ENCODE data around the gene NDUFA7.
"Not testable (repeated sequence)": the region's sequence is repeated elsewhere in the genome, so short reads cannot be mapped to it uniquely, and the experiment has no call there.

Gene NDUFA7

DNA sequence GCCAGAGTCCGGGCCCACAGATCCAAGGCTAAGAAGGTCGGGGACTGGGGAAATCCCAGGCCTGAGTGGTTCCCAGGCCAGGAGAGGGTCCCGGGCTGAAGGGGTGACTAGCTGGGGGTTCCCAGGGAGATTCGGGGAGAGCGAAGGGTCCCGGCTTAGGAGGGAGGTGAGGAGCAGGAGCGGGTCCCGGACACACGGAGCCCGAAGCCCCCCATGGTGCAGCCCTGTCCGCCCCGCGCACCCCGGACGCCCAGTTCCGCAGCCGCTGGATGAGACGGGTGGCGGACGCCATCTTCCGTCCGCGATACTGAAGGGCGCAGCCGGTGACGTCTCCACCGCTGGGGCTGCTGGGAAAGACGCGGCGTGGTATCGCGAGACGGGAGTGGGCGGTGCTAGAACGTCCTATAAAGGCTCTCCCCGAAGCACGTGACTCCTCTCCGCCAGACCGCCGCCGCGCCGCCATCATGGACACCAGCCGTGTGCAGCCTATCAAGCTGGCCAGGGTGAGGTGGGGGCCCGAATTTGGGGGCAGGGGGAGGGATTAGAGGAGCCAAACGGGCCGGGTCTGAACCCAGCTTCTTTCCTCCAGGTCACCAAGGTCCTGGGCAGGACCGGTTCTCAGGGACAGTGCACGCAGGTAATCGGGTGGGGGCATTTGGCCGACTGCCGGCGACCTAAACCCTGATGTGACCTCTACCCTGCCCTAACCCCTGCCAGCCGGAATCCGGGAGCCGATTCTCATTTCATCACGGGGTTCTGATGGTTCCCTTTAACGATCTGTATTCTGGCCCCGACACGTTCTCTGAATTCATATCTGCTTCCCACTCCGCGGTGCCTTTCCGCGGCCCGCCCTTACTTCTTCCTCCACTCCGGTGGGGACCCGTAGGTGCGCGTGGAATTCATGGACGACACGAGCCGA is at the start of gene NDUFA7, which contains the start of gene RPS28:
NDUFA7 (minus strand) TSS at position 309 of the 919 bp plus-strand sequence; CDS start at position 292, 17 bp downstream.
RPS28 (plus strand) TSS at position 430 of the 919 bp plus-strand sequence; CDS start at position 465, 35 bp downstream.
- DNase-seq = peak; percentile 98

- DNase-seq = no peak
Measured at GRCh38 chr19:8370176-8371010, 49.2 kb upstream of the NDUFA7 start.

DNA sequence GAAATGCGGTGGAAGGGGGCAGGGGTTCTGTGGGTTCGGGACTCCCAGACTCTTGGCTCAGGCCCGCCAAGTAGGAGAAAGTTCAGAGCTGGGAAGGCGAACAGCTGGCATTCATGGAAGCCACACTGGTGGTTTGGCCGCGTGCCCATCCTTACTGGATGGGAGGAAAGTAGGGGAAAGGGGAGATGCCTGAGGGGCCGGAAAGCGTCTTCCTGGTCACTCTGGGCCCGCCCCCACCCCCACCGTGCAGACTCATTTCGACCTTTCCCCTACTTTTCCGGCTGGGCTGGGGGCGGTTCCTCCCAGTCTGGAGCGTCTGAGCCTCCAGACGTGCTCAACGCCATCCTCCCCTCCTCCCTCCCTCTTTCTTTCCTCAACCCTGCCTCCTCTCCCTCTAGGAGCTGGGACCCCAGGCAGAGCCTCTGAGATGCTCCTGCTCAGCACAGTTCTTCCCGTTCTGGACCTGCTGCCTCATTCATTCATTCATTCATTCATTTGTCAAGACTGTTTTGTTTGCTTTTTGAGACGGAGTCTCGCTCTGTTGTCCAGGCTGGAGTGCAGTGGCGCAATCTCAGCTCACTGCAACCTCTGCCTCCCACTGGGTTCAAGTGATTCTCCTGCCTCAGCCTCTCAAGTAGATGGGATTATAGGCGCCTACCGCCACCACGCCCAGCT is 46.3 kb upstream of the NDUFA7 start:
- no peak for DNase-seq

DNA sequence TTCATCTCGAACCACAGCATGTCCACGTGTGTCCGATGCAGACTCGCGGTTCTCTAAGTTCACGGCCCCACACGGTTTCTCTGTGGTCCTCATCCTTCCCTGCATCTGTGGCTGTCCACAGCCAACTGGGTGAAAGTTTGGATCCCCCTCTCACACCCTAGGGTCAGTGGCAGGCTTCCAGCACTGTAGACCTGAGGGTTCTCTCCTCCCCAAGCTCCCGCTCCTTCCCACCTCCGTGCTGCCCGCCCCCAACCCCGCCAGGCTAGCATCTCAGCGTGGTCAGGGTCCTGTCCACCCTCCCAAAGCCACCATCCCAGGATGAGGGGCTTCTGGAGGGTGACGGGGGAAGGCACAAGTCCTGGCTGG is 45.8 kb upstream of the NDUFA7 start:
- no peak for DNase-seq

GRCh38 chr19:8366121-8366581 is 45.0 kb upstream of the NDUFA7 start:
- no peak for DNase-seq

DNA sequence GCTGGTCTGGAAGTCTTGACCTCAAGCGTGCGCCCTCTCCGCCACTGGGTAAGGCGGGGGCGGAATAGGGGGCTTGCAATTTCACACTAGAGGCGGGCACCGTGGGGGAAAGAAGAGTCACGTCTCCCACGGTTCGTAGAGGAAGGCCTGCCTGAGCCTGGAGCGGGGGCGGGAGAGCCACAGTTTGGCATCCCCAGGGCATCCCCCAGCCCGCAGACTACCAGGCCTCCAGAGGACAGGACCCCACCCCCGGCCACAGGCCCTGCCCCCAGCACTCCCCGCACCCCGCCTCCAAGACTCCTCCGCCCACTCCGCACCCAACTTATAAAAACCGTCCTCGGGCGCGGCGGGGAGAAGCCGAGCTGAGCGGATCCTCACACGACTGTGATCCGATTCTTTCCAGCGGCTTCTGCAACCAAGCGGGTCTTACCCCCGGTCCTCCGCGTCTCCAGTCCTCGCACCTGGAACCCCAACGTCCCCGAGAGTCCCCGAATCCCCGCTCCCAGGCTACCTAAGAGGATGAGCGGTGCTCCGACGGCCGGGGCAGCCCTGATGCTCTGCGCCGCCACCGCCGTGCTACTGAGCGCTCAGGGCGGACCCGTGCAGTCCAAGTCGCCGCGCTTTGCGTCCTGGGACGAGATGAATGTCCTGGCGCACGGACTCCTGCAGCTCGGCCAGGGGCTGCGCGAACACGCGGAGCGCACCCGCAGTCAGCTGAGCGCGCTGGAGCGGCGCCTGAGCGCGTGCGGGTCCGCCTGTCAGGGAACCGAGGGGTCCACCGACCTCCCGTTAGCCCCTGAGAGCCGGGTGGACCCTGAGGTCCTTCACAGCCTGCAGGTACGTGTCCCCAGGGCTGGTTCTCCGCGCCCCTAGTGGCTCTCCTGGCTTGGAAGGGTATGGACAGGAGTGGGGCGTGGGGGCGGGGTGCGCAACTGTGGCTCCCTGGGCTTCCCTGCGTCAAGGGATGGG is 42.9 kb upstream of the NDUFA7 start, which contains the start of gene ANGPTL4:
ANGPTL4 (plus strand) TSS at position 353 of the 969 bp plus-strand sequence; CDS start at position 520, 167 bp downstream.
- peak; percentile 42 for DNase-seq

GRCh38 chr19:8361921-8362793 is 41.0 kb upstream of the NDUFA7 start:
- no peak for DNase-seq

DNA sequence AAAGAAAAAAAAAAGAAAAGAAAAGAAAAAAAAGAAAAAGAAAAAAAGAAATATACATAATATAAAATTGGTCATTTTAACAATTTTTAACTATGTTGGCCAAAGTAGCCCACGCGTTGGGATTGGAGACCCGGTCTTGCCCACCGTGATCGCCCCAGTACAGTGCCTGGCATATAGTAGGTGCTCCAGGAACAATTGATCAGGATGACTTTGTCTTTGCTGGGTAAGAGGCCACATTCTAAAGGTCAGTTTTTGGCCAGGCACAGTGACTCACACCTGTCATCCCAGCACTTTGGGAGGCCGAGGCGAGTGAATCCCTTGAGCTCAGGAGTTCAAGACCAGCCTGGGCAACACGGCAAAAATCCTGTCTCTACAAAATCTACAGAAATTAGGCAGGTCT is 39.0 kb upstream of the NDUFA7 start:
- no peak for DNase-seq

GRCh38 chr19:8358948-8359347 is 37.8 kb upstream of the NDUFA7 start:
- DNase-seq = no peak

DNA sequence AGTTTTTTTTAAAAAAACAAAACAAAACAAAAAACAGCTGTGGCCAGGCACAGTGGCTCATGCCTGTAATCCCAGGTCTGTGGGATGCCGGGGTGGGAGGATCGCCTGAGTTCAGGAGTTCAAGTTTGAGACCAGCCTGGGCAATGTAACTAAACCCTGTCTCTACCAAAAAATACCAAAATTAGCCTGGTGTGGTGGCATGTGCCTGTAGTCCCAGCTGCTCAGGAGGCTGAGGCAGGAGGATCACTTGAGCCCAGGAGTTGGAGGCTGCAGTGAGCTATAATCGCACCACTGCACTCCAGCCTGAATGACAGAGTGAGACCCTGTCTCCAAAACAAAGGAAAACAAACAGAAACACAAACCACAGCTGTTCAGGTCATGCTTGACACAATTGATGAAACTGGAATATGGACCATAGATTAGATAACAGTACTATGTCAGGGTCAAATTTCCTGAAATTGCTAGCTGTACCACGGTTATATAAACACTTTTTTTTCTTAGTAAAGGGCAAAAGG is 35.9 kb upstream of the NDUFA7 start:
- DNase-seq = no peak

DNA sequence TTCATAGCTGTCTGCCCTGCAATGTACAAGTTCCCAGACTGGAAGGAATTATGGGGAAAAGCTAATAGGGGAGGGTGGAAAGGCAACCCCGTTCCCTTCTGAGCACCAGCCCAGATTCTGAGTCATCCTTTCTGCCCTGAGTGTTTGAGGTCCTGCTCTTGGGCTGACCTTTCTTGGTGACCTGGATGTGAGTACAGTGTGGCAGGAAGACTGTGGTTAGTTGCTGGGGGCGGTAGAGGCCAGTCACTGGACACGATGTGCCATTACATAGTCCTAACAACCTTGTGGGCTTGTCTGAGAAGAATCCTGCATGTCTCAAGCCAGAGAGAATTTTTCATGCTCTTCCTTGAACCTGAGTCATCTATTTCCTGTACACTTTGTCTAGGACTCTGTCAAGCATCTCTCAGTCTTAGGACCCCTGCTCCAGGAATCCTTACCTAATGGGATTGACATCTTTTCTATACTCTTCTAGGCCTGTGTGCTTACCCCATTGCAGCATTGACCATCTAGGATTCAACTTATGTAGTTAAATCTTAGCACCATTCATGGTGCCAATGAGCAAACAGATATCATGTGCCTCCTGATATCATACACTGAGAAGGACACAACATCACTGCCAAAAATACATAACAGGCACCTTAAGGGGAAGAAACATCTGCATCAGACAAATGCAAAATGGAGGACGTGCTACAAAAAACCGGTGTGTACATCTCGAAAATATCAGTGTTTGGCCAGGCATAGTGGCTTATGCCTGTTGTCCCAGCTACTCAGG is 34.6 kb upstream of the NDUFA7 start:
- no peak for DNase-seq

DNA sequence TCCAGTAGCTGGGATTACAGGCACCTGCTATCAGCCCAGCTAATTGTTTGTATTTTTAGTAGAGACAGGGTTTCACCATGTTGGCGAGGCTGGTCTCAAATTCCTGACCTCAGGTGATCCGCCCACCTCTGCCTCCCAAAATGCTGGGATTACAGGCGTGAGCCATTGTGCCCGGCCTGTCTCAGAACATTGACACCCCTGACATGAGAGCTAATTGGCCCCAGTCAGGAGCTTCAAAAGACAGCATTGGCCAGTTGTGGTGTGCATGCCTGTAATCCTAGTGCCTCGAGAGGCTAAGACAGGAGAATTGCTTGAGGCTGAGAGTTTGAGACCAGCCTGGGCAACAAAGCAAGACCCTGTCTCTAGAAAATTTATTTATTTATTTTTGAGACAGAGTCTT is 31.7 kb upstream of the NDUFA7 start:
- DNase-seq = not testable (repeated sequence)

DNA sequence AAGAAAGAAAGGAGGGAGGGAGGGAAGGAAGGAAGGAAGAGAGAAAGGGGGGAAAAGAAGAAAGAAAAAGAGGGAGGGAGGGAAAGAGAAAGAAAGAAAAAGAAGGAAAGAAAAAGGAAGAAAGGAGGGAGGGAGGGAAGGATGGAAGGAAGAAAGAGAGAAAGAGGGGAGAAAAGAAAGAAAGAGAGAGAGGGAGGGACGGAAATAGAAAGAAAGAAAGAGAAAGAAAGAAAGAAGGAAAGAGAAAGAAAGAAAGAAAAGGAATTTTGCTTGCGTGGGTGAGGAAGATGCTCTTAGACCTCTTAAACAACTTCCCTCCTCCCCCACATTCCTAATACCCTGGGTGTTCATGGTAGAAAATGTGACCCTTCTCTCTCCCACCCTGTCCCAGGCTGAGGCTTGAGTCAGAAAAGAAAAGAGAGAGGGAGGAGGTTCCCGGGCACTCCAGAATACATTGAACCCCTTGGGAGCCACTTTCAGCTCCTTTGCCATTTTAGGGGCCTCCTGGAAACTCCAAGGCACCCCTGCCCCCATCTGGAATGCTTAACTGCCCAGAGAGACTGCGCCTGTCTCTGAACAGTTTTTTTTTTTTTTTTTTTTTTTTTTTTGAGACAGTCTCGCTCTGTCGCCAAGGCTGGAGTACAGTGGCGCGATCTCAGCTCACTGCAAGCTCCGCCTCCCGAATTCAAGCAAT is 31.1 kb upstream of the NDUFA7 start:
- DNase-seq = no peak

GRCh38 chr19:8349629-8350372 is 28.6 kb upstream of the NDUFA7 start:
- not testable (repeated sequence) for DNase-seq

DNA sequence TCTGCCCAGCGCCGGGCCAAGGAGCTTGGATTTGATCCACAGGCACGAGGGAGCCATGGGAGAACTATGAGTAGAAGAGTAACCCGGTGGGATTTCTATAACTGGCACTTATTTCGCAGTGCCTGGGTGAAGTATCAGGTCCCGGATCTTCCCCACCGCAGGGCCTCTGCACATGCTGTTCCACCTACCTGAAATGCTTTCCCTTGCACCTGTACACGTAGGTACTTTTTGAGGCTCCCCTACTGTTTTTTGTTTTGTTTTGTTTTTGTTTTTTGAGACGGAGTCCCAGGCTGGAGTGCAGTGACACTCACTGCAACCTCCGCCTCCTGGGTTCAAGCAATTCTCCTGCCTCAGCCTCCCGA is 22.3 kb upstream of the NDUFA7 start:
- no peak for DNase-seq

- DNase-seq = peak; percentile 94
Measured at GRCh38 chr19:8342684-8343482, 21.7 kb upstream of the NDUFA7 start, which contains the start of gene KANK3. Gene KANK3 (minus strand): TSS chr19:8343262. CDS start chr19:8337828, 5,434 bp downstream.

GRCh38 chr19:8342316-8342683 is 21.1 kb upstream of the NDUFA7 start:
- DNase-seq = no peak

Data from activated CD4-positive, CD25-positive, alpha-beta regulatory T cell treated with anti-CD3 and anti-CD28 coated beads, Interleukin-2, amount 50 U/mL, for 72 hours (primary cell).